ENCODE measurements around the gene NDUFB3.

The NDUFB3 gene

DNA sequence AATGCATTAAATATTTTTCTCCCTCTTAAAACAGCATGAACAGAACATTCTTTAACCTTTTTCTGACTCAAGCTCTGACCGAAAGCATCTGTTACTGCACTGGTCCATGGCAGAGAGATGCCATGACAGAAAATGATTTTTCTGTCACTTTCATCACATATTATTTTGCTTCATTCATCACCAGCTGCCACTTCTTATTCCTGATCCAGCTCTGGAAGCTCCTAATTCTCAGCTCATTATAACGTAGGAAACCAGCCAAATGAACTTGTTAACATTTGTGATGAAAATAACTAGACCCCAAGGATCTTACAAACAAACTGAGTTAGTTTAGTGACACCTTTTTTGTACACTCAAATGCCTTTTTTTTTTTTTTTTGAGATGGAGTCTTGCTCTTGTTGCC lies 36.5 kb downstream of the NDUFB3 start:
- H3K27me3 ChIP-seq (replicated peaks; ENCODE audit: insufficient read depth, low read length) = no peaks in the 10 kb centered on the region
- no peaks in the 10 kb centered on the region for H3K9me3 ChIP-seq (replicated peaks; ENCODE audit: insufficient read depth, low read length)
- no peaks in the 10 kb centered on the region for H3K79me2 ChIP-seq (ENCODE audit: low read length)
- no peaks in the 10 kb centered on the region for H3F3A ChIP-seq (ENCODE audit: insufficient read depth, low read length)
- H3K27ac ChIP-seq (ENCODE audit: low read length) = no peak overlapping the region
- no peaks in the 10 kb centered on the region for H3K4me1 ChIP-seq (ENCODE audit: low read length)
- no peak for DNase-seq
- H3K36me3 ChIP-seq (replicated peaks; ENCODE audit: insufficient read depth, low read length) = no peaks in the 10 kb centered on the region
- H3K4me3 ChIP-seq (ENCODE audit: low read length) = no peak overlapping the region
- no peaks in the 10 kb centered on the region for H4K20me1 ChIP-seq (ENCODE audit: insufficient read depth, low read length)
- TF ChIP-seq EZH2phosphoT487 (IDR thresholded peaks at IDR 0.05; ENCODE audit: low read length) (no peak), EZH2 (optimal IDR thresholded peaks at IDR 0.05; ENCODE audit: low read depth, low read length) (no peak)
- TF ChIP-seq, protein P1, sequence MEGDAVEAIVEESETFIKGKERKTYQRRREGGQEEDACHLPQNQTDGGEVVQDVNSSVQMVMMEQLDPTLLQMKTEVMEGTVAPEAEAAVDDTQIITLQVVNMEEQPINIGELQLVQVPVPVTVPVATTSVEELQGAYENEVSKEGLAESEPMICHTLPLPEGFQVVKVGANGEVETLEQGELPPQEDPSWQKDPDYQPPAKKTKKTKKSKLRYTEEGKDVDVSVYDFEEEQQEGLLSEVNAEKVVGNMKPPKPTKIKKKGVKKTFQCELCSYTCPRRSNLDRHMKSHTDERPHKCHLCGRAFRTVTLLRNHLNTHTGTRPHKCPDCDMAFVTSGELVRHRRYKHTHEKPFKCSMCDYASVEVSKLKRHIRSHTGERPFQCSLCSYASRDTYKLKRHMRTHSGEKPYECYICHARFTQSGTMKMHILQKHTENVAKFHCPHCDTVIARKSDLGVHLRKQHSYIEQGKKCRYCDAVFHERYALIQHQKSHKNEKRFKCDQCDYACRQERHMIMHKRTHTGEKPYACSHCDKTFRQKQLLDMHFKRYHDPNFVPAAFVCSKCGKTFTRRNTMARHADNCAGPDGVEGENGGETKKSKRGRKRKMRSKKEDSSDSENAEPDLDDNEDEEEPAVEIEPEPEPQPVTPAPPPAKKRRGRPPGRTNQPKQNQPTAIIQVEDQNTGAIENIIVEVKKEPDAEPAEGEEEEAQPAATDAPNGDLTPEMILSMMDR (IDR thresholded peaks at IDR 0.05; ENCODE audit: low read length) = no peak
- no peaks in the 10 kb centered on the region for H3K9me2 ChIP-seq (replicated peaks; ENCODE audit: insufficient read depth, low read length)
- no peak overlapping the region for H3K4me2 ChIP-seq (ENCODE audit: low read depth, low read length)
- H3K9ac ChIP-seq (ENCODE audit: low read length) = no peak overlapping the region
- H2AFZ ChIP-seq (ENCODE audit: low read length) = no peak overlapping the region

DNA sequence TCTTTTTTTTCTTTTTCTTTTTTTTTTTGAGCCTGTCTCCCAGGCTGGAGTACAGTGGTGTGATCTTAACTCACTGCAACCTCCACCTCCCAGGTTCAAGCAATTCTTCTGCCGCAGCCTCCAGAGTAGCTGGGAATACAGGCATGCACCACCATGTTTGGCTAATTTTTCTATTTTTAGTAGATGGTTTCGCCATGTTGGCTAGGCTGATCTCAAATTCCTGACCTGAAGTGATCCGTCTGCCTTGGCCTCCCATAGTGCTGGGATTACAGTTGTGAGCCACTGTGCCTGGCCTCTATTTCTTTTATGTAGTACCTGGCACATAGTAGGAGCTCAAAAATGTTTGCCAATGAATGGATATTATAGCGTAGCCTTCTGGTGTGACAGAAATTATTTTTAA lies 37.4 kb downstream of the NDUFB3 start:
- Histone ChIP-seq H3K4me2 (ENCODE audit: low read depth, low read length) (no peak overlapping the region), H4K20me1 (ENCODE audit: insufficient read depth, low read length) (no peaks in the 10 kb centered on the region), H3K9me3 (replicated peaks; ENCODE audit: insufficient read depth, low read length) (no peaks in the 10 kb centered on the region), H2AFZ (ENCODE audit: low read length) (no peak overlapping the region), H3K27ac (ENCODE audit: low read length) (no peak overlapping the region), H3K27me3 (replicated peaks; ENCODE audit: insufficient read depth, low read length) (no peaks in the 10 kb centered on the region), H3K9me2 (replicated peaks; ENCODE audit: insufficient read depth, low read length) (no peaks in the 10 kb centered on the region), H3K9ac (ENCODE audit: low read length) (no peak overlapping the region), H3K4me1 (ENCODE audit: low read length) (no peaks in the 10 kb centered on the region), H3K79me2 (ENCODE audit: low read length) (no peaks in the 10 kb centered on the region), H3K4me3 (ENCODE audit: low read length) (no peak overlapping the region), H3F3A (ENCODE audit: insufficient read depth, low read length) (no peaks in the 10 kb centered on the region), H3K36me3 (replicated peaks; ENCODE audit: insufficient read depth, low read length) (no peaks in the 10 kb centered on the region)
- TF ChIP-seq, protein P1 (IDR thresholded peaks at IDR 0.05; ENCODE audit: low read length) = no peak
- TF ChIP-seq EZH2phosphoT487 (IDR thresholded peaks at IDR 0.05; ENCODE audit: low read length) = no peak
- no peak for TF ChIP-seq EZH2 (optimal IDR thresholded peaks at IDR 0.05; ENCODE audit: low read depth, low read length)
- DNase-seq = no peak

DNA sequence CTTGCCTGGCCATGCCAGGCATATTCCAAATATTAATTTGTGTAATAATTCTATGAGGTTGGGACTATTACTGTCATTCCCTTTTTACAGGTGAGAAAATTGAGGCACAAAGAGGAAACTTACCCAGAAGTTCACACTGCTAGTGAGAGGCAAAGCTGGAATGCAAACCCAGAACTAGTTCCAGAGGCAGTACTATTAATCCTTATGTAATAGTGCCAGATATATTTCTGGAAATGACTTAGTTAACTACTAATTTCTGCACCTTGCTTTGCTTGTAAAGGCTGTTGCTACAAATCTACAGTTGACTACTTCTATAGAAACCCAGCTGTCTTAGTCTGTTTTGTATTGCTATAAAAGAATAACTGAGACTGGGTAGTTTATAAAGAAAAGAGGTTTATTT lies 38.8 kb downstream of the NDUFB3 start:
- H3K4me3 ChIP-seq (ENCODE audit: low read length) = no peak overlapping the region
- no peak for DNase-seq
- peaks cover 10% of the 10 kb centered on the region; the same call in 1 of the 2 replicates for H3K4me1 ChIP-seq (ENCODE audit: low read length)
- H3K9me3 ChIP-seq (replicated peaks; ENCODE audit: insufficient read depth, low read length) = no peaks in the 10 kb centered on the region
- H3K36me3 ChIP-seq (replicated peaks; ENCODE audit: insufficient read depth, low read length) = no peaks in the 10 kb centered on the region
- H4K20me1 ChIP-seq (ENCODE audit: insufficient read depth, low read length) = no peaks in the 10 kb centered on the region
- H3F3A ChIP-seq (ENCODE audit: insufficient read depth, low read length) = peaks cover 10% of the 10 kb centered on the region
- no peak for TF ChIP-seq EZH2phosphoT487 (IDR thresholded peaks at IDR 0.05; ENCODE audit: low read length)
- TF ChIP-seq, protein P1 (IDR thresholded peaks at IDR 0.05; ENCODE audit: low read length) = no peak
- H3K9me2 ChIP-seq (replicated peaks; ENCODE audit: insufficient read depth, low read length) = no peaks in the 10 kb centered on the region
- no peaks in the 10 kb centered on the region for H3K27me3 ChIP-seq (replicated peaks; ENCODE audit: insufficient read depth, low read length)
- H3K79me2 ChIP-seq (ENCODE audit: low read length) = peaks cover 9% of the 10 kb centered on the region; the same call in 1 of the 2 replicates
- no peak overlapping the region for H3K27ac ChIP-seq (ENCODE audit: low read length)
- H3K9ac ChIP-seq (ENCODE audit: low read length) = no peak overlapping the region
- H3K4me2 ChIP-seq (ENCODE audit: low read depth, low read length) = no peak overlapping the region
- no peak overlapping the region for H2AFZ ChIP-seq (ENCODE audit: low read length)
